ENCODE data around the gene ADGRA1.
"Not testable (repeated sequence)": the region's sequence is repeated elsewhere in the genome, so short reads cannot be mapped to it uniquely, and the experiment has no call there.

ADGRA1 gene

GRCh38 chr10:133166828-133167692, 79.3 kb downstream of the ADGRA1 start:
- DNase-seq = no peak

GRCh38 chr10:133167693-133168616, 80.2 kb downstream of the ADGRA1 start:
- no peak for DNase-seq

GRCh38 chr10:133168617-133169031, 80.9 kb downstream of the ADGRA1 start:
- DNase-seq = no peak

GRCh38 chr10:133169173-133169947, 81.6 kb downstream of the ADGRA1 start:
- no peak for DNase-seq

GRCh38 chr10:133170092-133170491, 82.4 kb downstream of the ADGRA1 start:
- no peak for DNase-seq

GRCh38 chr10:133173860-133174640, 86.3 kb downstream of the ADGRA1 start:
- no peak for DNase-seq

- no peak for DNase-seq
Measured at GRCh38 chr10:133174689-133175263, 87.1 kb downstream of the ADGRA1 start.

GRCh38 chr10:133175624-133176023, 87.9 kb downstream of the ADGRA1 start:
- DNase-seq = not testable (repeated sequence)

GRCh38 chr10:133176546-133176945, 88.8 kb downstream of the ADGRA1 start:
- DNase-seq = no peak

GRCh38 chr10:133177380-133178157, 89.8 kb downstream of the ADGRA1 start:
- DNase-seq = no peak

- DNase-seq = no peak
Measured at GRCh38 chr10:133178357-133179127, 90.8 kb downstream of the ADGRA1 start.

- DNase-seq = no peak
Measured at GRCh38 chr10:133179128-133179520, 91.4 kb downstream of the ADGRA1 start.

GRCh38 chr10:133179651-133180050, 91.9 kb downstream of the ADGRA1 start:
- no peak for DNase-seq

GRCh38 chr10:133180192-133180964, 92.7 kb downstream of the ADGRA1 start:
- DNase-seq = no peak

GRCh38 chr10:133180965-133181639, 93.4 kb downstream of the ADGRA1 start:
- DNase-seq = no peak

Measured in NCI-H1092 treated with DMSO at 0.1 percent for 48 hours (cell line).